ENCODE results near the gene GATAD2A.
"Not testable (repeated sequence)": the region's sequence is repeated elsewhere in the genome, so short reads cannot be mapped to it uniquely, and the experiment has no call there.

The GATAD2A gene

GRCh38 chr19:19404879-19405860 lies at the start of gene GATAD2A:
TSS of gene GATAD2A (plus strand) at chr19:19405675. CDS start at chr19:19465346, 59,671 bp downstream.
- DNase-seq: peak; percentile 39

GRCh38 chr19:19356500-19356899 lies 49.0 kb upstream of the GATAD2A start:
- DNase-seq: no peak

- DNase-seq: no peak
Measured at GRCh38 chr19:19356901-19357566, 48.4 kb upstream of the GATAD2A start.

GRCh38 chr19:19361075-19361594 lies 44.3 kb upstream of the GATAD2A start:
- peak; percentile 53 for DNase-seq

- DNase-seq: no peak
Measured at GRCh38 chr19:19362075-19362474, 43.4 kb upstream of the GATAD2A start.

GRCh38 chr19:19366434-19367396 lies 38.8 kb upstream of the GATAD2A start:
- no peak for DNase-seq

- DNase-seq: no peak
Measured at GRCh38 chr19:19368087-19368486, 37.4 kb upstream of the GATAD2A start.

- DNase-seq: no peak
Measured at GRCh38 chr19:19371059-19371458, 34.4 kb upstream of the GATAD2A start.

GRCh38 chr19:19372656-19373416 lies 32.6 kb upstream of the GATAD2A start:
- no peak for DNase-seq

GRCh38 chr19:19379527-19379926 lies 25.9 kb upstream of the GATAD2A start:
- no peak for DNase-seq

- not testable (repeated sequence) for DNase-seq
Measured at GRCh38 chr19:19380316-19380715, 25.2 kb upstream of the GATAD2A start.

GRCh38 chr19:19381007-19381926 lies 24.2 kb upstream of the GATAD2A start:
- DNase-seq: no peak

- no peak for DNase-seq
Measured at GRCh38 chr19:19382118-19382517, 23.4 kb upstream of the GATAD2A start.

- DNase-seq: no peak
Measured at GRCh38 chr19:19384486-19384885, 21.0 kb upstream of the GATAD2A start.

- DNase-seq: peak; percentile 95
Measured at GRCh38 chr19:19385131-19385895, 20.2 kb upstream of the GATAD2A start.

- no peak for DNase-seq
Measured at GRCh38 chr19:19385896-19386869, 19.3 kb upstream of the GATAD2A start.

GRCh38 chr19:19387108-19387507 lies 18.4 kb upstream of the GATAD2A start:
- no peak for DNase-seq
